SJCRH30 (cell line): Measurements from ENCODE around the gene TRIM17. TPM values are rescaled to one million over a fixed set of nuclear protein-coding genes. Genes with fewer than 3 reads are reported as not detected.

Experiments used
- DNase-seq, 2 experiments: peaks; one replicate each; pipeline ENCODE4 v3.0.0-alpha.2; 2015 to 2020
- H3K27ac ChIP-seq: fragments of 250-450 bp; sonication (Bioruptor Pico); 2 replicates; pipeline ENCODE4 v1.5.1; 2020; ENCODE audit warnings: mild to moderate bottlenecking, moderate library complexity
- H3K27me3 ChIP-seq: fragments of 250-450 bp; sonication (Bioruptor Pico); 2 replicates; pipeline ENCODE4 v1.5.1; 2020; ENCODE audit warnings: mild to moderate bottlenecking, moderate library complexity
- H3K36me3 ChIP-seq: fragments of 250-450 bp; sonication (Bioruptor Pico); 2 replicates; pipeline ENCODE4 v1.5.1; 2020; ENCODE audit warnings: mild to moderate bottlenecking, moderate library complexity
- H3K4me1 ChIP-seq: fragments of 250-450 bp; sonication (Bioruptor Pico); 2 replicates; pipeline ENCODE4 v1.5.1; 2020; ENCODE audit warnings: mild to moderate bottlenecking, moderate library complexity
- H3K4me3 ChIP-seq: fragments of 250-450 bp; sonication (Bioruptor Pico); 2 replicates; pipeline ENCODE4 v1.5.1; 2020; ENCODE audit warnings: mild to moderate bottlenecking, moderate library complexity
- H3K9me3 ChIP-seq: fragments of 250-450 bp; sonication (Bioruptor Pico); replicated peaks from 2 replicates; pipeline ENCODE4 v1.5.1; 2020; ENCODE audit warnings: mild to moderate bottlenecking, moderate library complexity
- total RNA-seq: library from RNA; depleted of rRNA; stranded (reverse); fragments of >200 nt; shearing (Covaris generic); gene quantifications from 2 replicates; pipeline ENCODE4 v1.2.3, GENCODE V29; 2014; rRNA removed

The TRIM17 gene, protein sequence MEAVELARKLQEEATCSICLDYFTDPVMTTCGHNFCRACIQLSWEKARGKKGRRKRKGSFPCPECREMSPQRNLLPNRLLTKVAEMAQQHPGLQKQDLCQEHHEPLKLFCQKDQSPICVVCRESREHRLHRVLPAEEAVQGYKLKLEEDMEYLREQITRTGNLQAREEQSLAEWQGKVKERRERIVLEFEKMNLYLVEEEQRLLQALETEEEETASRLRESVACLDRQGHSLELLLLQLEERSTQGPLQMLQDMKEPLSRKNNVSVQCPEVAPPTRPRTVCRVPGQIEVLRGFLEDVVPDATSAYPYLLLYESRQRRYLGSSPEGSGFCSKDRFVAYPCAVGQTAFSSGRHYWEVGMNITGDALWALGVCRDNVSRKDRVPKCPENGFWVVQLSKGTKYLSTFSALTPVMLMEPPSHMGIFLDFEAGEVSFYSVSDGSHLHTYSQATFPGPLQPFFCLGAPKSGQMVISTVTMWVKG
- not detected in 2 replicates for total RNA-seq

DNA sequence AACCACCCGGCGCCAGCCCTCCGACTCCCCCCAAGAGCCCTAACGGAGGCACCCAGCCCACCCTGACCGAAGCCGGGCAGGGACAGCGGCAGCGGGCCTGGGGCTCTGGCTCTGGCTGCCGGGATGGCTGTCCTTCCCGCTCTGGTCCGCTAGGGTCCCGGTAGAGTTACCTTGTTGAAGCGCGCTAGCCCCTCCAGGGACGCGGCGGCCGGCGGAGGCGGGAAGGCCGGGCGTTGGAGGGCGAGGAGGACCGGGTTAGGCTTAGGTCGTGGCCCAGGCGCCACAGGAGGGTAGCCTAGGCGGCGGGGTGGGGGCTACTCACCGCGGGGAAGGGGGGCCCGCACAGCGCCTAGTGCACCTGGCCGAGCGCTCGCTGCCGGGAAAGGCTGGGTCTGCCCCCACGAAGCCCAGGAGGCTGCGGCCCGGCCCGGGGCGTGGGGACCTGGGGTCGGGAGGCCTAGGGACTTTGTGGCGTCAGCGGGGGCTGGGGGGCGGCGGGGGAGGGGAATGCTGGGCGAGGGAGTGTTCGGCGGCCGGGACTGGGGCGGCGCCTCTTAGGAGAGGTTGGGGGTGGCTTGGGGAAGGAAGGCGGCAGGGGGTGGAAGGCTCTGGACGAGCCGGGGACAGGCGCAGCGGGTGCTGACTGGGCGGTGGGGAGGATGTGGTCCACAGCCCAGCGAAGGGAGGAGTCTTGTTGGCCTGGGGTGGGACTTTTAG, at the start of gene TRIM17:
Gene TRIM17, minus strand, starts transcription at position 645 of the 717 bp plus-strand sequence. CDS start 1,789 bp downstream, outside the sequence.
- Histone ChIP-seq H3K27me3 (no peaks in the 10 kb centered on the region), H3K36me3 (no peaks in the 10 kb centered on the region), H3K4me3 (no peak within 1 kb of the TSS), H3K9me3 (no peaks in the 10 kb centered on the region; the same call in 1 of the 2 replicates), H3K27ac (no peak within 1 kb of the TSS), H3K4me1 (no peaks in the 10 kb centered on the region)
- no peak for DNase-seq

DNA sequence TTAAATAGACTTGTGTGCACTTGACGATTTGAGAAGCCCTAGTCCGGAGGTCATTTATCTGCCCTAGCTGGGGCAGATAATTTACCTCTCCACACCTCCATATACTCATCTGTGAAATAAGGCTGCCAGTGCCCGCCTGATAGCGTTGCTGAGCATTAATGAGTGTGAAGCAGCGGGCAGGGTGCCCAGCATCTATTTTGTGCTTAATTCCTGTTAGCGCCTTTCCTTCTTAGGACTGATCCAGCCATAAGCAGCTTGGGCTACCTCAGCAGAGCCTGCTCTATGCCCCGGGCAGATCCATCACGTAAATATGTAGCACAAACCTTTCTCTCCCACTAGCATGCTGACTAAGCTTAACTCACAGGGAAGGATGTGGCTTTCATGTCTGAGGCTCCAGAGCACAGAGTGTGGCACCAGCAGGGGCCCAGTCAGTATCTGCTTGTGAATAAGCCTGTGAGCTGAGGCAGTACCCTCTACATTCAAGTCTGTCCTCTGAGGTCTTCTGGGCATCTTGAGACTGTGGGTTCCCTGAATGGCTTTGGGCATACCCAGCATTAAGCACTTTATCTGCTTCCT, 49.0 kb upstream of the TRIM17 start:
- Histone ChIP-seq H3K4me1 (no peaks in the 10 kb centered on the region), H3K27me3 (peaks cover 5% of the 10 kb centered on the region; the same call in 1 of the 2 replicates), H3K36me3 (no peaks in the 10 kb centered on the region), H3K4me3 (no peak overlapping the region), H3K9me3 (no peaks in the 10 kb centered on the region), H3K27ac (no peak overlapping the region)
- DNase-seq: no peak

DNA sequence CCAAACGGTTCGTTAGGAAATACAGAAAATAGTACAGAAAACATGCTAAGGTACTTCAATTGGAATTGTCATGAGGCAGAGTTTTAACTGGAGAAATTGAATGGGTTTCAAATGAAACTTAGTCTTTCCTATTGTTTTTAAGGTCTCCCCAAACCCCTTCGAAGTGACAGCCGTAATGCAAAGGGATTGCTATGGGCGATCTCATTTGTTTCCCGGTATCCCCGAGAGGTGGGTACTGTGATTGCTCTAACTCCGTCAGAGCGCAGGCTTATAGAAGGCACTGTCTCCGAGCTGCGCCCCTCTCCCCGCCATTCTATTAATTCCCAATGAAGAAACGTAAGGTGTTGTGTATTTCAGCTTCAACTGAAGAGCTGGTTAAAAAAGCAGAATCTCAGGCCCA, 48.5 kb upstream of the TRIM17 start:
- DNase-seq: no peak
- Histone ChIP-seq H3K4me1 (no peaks in the 10 kb centered on the region), H3K9me3 (no peaks in the 10 kb centered on the region), H3K4me3 (no peak overlapping the region), H3K27ac (no peak overlapping the region), H3K36me3 (no peaks in the 10 kb centered on the region), H3K27me3 (peaks cover 5% of the 10 kb centered on the region; the same call in 1 of the 2 replicates)

DNA sequence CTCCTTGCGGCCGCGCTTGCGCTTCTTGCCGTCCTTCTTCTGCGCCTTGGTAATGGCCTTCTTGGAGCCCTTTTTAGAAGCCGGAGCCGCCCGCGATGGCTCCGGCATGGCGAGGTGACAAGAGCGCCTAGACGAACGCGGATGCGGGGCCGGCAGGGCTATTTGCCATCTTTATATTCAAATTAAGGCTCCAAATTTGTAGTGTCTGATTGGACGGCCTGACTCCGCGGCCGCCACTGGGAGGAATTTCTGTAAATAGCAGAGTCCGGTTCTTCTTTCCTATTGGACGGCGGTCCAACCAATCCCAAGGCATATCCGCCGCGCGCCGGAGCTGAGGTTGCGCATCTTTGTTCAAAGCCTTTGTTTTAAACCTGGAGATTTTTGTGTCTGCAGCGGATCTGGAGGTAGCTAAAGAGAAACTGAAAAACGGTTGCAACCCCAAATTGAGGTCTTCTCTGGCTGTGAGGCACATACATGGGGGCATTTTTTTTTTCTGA, 47.9 kb upstream of the TRIM17 start:
- Histone ChIP-seq H3K4me1 (no peaks in the 10 kb centered on the region), H3K36me3 (no peaks in the 10 kb centered on the region), H3K27ac (no peak overlapping the region), H3K4me3 (no peak overlapping the region), H3K9me3 (no peaks in the 10 kb centered on the region), H3K27me3 (peaks cover 5% of the 10 kb centered on the region; the same call in 1 of the 2 replicates)
- DNase-seq: no peak

DNA sequence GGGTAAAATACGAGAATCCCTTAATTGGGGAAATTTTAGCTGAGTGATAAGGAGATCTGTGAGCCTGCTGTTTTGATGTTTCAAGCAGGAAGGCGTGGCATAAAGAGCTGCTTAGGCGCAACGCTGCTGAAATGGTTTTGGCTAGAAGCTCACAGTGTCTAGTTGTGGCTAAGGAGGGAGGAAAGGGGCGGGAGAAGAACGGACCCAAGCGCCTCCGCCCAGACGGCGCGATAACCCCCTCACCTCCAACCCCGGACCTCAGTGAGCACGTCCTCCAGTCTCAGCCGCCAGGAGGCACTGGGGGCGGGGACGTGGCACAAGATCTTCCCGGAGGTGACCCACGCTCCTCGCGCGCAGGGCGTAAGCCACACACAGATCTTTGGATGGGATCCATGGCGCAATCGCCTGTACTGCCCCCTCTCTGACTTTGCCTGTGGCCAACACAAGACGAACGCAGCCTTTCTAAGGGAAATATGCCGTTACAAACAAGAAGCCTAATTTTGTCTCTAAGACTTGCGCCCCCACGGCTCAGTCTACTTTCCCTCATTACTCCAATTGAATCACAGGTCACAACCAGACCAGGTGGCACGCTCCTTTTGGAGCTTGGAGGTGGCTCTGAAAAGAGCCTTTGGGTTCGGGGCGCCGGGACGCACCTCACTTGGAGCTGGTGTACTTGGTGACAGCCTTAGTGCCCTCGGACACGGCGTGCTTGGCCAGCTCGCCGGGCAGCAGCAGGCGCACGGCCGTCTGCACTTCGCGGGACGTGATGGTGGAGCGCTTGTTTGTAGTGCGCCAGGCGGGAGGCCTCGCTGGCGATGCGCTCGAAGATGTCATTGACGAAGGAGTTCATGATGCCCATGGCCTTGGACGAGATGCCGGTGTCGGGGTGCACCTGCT, 47.1 kb upstream of the TRIM17 start:
- 0 out of 2 replicates have a peak, but pooled peaks cover 5% of the 10 kb centered on the region for H3K27me3 ChIP-seq
- no peaks in the 10 kb centered on the region for H3K36me3 ChIP-seq
- no peaks in the 10 kb centered on the region for H3K4me1 ChIP-seq
- no peak overlapping the region for H3K27ac ChIP-seq
- no peak for DNase-seq
- H3K9me3 ChIP-seq: no peaks in the 10 kb centered on the region
- no peak overlapping the region for H3K4me3 ChIP-seq

DNA sequence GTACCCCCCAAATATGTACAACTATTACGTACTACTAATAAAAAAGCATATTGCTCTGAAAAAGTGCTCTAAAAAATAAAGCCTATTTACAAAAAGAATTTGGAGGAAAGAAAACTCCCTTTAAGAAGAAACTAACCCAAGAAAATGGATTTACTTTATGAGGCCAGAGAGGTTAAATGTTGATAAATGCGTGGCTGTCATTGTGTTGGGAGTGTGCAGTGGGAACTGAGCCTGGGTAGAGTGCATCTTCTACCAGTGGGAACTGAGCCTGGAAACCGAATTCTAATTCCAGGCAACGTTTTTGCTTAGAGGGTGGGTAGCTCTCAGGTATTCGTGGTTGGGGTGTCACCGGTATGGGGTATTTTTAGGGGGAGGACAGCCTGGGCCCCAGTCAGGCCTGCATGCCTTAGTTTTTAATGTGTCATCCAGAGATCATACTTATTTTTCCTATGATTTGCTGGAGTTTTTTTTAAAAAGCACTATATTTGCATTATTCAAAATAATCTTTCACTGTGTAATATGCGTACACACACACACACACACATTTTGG, 46.4 kb upstream of the TRIM17 start:
- Histone ChIP-seq H3K4me1 (no peaks in the 10 kb centered on the region), H3K27ac (no peak overlapping the region), H3K4me3 (no peak overlapping the region), H3K27me3 (0 out of 2 replicates have a peak, but pooled peaks cover 5% of the 10 kb centered on the region), H3K9me3 (no peaks in the 10 kb centered on the region), H3K36me3 (no peaks in the 10 kb centered on the region)
- DNase-seq: no peak

DNA sequence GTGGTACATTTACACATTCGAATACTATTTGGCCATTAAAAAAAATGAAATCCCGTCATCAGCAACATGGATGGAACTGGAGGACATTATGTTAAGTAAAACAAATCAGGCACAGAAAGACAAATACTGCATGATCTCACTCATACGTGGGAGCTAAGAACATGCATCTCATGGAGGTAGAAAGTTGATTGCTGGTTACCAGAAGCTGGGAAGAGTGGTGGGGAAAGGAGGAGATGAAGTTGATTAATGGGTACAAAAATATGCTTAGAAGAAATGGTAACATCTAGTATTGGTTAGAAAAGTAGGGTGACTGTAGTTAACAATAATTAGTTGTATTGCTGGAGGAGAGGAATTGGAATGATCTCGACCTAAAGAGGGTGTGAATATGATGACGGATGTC, 45.9 kb upstream of the TRIM17 start:
- no peaks in the 10 kb centered on the region for H3K36me3 ChIP-seq
- H3K4me3 ChIP-seq: no peak overlapping the region
- no peak overlapping the region for H3K27ac ChIP-seq
- 0 out of 2 replicates have a peak, but pooled peaks cover 5% of the 10 kb centered on the region for H3K27me3 ChIP-seq
- no peak for DNase-seq
- H3K9me3 ChIP-seq: no peaks in the 10 kb centered on the region
- no peaks in the 10 kb centered on the region for H3K4me1 ChIP-seq

DNA sequence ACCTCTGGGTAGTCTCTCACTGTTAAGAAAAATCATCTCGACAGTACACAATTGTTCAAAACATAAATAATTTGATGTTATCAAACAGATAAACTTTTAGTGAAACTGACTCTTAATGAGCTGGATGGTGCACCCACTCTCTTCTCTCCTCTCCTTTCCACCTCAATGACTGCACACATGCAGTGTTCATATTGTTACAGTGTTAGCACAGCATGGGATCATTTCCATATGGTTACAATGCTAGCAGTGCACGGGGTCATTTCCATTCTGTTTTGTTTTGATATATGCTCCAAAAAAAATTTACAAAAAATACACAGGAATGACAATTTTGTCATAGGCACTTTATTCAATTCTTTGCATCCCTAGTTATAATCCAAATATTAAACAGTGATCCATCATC, 44.2 kb upstream of the TRIM17 start:
- no peaks in the 10 kb centered on the region for H3K36me3 ChIP-seq
- no peak for DNase-seq
- no peak overlapping the region for H3K4me3 ChIP-seq
- no peaks in the 10 kb centered on the region for H3K9me3 ChIP-seq
- no peak overlapping the region for H3K27ac ChIP-seq
- H3K4me1 ChIP-seq: no peaks in the 10 kb centered on the region
- H3K27me3 ChIP-seq: no peaks in the 10 kb centered on the region; the same call in 1 of the 2 replicates

DNA sequence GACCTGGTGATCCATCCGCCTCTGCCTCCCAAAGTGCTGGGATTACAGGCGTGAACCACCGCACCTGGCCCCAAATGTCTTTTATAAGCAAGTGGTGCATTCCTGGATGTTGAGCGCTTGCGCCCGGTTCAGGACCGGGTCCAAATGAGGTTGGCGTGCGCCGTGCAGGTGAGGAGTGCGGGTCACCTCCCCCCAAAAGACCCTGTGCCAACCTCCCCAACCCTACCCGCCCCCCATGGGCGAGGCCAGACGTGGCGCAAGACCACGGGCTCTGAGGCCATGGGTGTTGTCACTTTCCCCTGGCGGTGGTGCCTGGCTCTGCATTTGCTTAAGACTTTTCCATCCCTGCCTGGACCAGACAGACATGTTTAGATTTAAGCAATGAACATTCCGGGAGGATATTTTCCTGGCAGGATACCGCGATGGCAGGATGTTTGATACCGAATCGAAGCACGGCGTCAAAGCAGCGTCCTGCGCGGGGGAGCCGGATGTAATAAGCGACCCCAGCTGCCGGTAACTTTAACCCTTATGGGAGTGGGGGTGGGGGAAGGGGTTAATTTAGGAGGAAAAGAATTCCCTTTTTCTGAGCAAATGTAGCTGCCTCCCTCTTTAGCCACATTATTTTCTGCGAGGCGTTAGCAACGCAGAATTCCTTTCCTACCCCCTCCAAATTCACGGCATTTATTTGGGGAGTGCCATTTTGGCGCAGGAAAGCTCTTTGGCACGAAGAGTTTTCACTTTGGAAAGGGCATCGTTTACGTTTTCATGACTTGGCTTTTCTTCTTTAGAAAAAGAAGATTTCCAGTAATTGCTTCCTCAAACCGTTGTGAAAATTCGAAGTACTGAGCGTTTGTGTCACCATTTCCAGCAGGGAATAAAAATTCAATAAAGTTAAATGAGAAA, 42.7 kb upstream of the TRIM17 start:
- Histone ChIP-seq H3K4me3 (no peak overlapping the region), H3K9me3 (no peaks in the 10 kb centered on the region), H3K27me3 (no peaks in the 10 kb centered on the region; the same call in 1 of the 2 replicates), H3K27ac (no peak overlapping the region), H3K36me3 (no peaks in the 10 kb centered on the region), H3K4me1 (no peaks in the 10 kb centered on the region)
- no peak for DNase-seq

DNA sequence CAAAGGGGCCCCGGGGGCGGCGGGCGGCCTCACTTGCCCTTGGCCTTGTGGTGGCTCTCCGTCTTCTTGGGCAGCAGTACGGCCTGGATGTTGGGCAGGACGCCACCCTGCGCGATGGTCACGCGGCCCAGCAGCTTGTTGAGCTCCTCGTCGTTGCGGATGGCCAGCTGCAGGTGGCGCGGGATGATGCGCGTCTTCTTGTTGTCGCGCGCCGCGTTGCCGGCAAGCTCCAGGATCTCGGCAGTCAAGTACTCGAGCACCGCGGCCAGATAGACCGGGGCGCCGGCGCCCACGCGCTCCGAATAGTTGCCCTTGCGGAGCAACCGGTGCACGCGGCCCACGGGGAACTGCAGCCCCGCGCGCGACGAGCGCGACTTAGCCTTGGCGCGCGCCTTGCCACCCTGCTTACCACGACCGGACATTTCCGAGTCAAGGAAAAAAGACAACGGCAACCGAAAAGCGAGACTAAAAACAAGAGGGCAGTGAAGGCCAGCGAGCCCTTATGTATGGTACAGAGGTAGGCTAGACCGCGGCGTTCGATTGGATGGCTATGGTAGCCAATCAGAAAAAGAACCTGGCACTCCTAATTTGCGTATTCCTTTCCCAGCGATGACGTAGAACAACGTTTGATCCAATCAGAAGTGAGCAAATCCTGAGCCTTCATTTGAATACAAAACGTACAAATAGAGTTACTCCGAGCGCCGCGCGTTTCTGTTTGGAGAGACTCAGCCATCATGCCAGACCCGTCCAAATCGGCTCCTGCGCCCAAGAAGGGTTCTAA, 40.9 kb upstream of the TRIM17 start:
- no peaks in the 10 kb centered on the region for H3K9me3 ChIP-seq
- no peak for DNase-seq
- peaks cover 3% of the 10 kb centered on the region for H3K4me1 ChIP-seq
- no peaks in the 10 kb centered on the region; the same call in 1 of the 2 replicates for H3K27me3 ChIP-seq
- H3K4me3 ChIP-seq: no peak overlapping the region
- H3K36me3 ChIP-seq: no peaks in the 10 kb centered on the region
- H3K27ac ChIP-seq: no peak overlapping the region

DNA sequence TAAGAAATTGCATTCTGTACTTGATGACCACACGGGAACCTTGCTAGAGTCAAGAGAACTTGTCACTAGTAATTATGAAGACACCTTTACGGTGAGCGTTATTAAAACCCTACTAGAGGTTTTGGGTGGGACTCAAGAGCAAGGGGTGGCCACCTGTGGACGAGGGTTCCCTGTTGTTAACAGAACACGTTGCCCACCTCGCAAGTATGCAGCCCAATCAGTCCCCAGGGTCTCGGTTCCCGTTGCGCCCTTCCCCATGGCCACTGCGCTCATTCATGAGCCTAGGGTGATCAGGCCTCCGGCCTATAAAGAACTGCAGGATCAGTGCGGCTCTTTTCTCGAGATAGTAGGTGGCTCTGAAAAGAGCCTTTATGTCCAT, 40.3 kb upstream of the TRIM17 start:
- H3K27ac ChIP-seq: no peak overlapping the region
- H3K27me3 ChIP-seq: no peaks in the 10 kb centered on the region; the same call in 1 of the 2 replicates
- H3K4me3 ChIP-seq: no peak overlapping the region
- DNase-seq: no peak
- no peaks in the 10 kb centered on the region for H3K36me3 ChIP-seq
- peaks cover 9% of the 10 kb centered on the region for H3K4me1 ChIP-seq
- no peaks in the 10 kb centered on the region for H3K9me3 ChIP-seq

DNA sequence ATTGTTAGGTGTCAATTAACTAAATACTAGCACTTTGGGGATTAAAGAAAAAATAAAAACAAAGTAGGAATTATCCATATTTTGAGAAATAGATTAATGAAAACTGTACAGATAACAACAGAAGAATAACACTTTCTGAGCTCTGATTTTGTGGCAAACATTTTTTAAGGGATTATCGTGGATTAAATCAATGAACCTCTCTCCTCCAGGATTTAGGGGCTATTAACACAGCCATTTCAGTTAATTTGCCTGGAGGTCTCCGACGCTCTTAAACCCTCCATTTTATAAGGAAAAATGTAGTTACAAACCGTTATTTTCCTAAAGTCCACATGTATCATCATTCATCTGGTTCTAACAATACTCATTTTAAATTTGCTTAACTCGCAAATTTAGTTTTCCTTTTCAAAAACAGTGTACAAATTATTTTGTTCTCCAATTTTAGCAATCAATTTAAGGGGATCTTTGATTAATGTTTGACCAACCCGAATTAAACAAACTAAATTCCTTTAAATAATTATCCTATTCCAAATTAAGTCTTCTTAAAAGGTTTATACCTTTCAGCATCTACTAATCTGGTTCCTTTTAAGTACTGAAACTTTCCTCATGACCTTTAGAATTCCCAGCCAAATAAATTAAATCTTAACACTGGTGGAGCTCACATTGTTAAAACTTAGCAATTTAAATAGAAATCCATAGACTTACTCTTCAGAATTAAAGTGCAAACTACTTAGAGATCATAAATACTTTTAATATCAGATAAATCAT, 39.8 kb upstream of the TRIM17 start:
- DNase-seq: no peak
- Histone ChIP-seq H3K4me1 (peaks cover 13% of the 10 kb centered on the region), H3K27ac (no peak overlapping the region), H3K36me3 (no peaks in the 10 kb centered on the region), H3K9me3 (no peaks in the 10 kb centered on the region), H3K4me3 (no peak overlapping the region), H3K27me3 (no peaks in the 10 kb centered on the region; the same call in 1 of the 2 replicates)
